K562 (cell line): ENCODE data around the gene BMPER. TPM values are rescaled to one million over a fixed set of nuclear protein-coding genes. Genes with fewer than 3 reads are reported as not detected.

Experiments used
- ATAC-seq: fragments of 200-7000 bp; cut with Tn5 transposase; 3 replicates; pipeline ENCODE4 v1.9.1; 2020; ENCODE audit warnings: moderate library complexity
- BruUV-seq: library from RNA; stranded (reverse); fragments of 400-500 nt; replicated peaks from 2 replicates; lab custom pipeline; 2021; lab: Mats Ljungman, UMichigan
- CTCF ChIA-PET: fragments of 300-600 bp; formaldehyde crosslinking; extraction: SDS; loops from one replicate; lab custom pipeline; 2021; ENCODE audit warnings: low intra/inter-chr PET ratio; lab: Yijun Ruan, JAX
- POLR2A ChIA-PET: fragments of 300-600, 350-650 bp; sonication (Branson Sonifier 250); formaldehyde crosslinking; extraction: SDS; loops from one replicate; lab custom pipeline; 2021; ENCODE audit warnings: antibody characterized with exemption, inconsistent platforms; lab: Yijun Ruan, JAX
- DNase-seq, 4 experiments: peaks; one replicate each; pipeline versions ENCODE4 v3.0.0 to v3.0.0-alpha.2; 2011 to 2018; ENCODE audit warnings: low spot score in 3 of 4, mixed read lengths in 3 of 4; ENCODE audit errors: extremely low read depth in 1 of 4
- FAIRE-seq: peaks from 2 replicates; lab custom pipeline; 2011; peaks lifted over from hg19 to GRCh38; lab: Jason Lieb, UNC
- H2AFZ ChIP-seq: 2 replicates; pipeline ENCODE4 v1.6.0; 2011; ENCODE audit warnings: low read depth, low read length, control low read depth, inconsistent platforms
- H3K27ac ChIP-seq: fragments of 200-600 bp; 3 replicates; pipeline ENCODE4 v1.8.0; 2011; ENCODE audit warnings: low read depth, mild to moderate bottlenecking, control low read depth, inconsistent platforms, low read length, moderate library complexity, mixed read lengths; ENCODE audit errors: extremely low read depth
- H3K27me3 ChIP-seq, 2 experiments: fragments of 300-600 bp in 1 of 2; 2 replicates in 1 of 2; 3 replicates in 1 of 2; pipeline versions ENCODE4 v1.6.0 to v1.8.0; 2011; ENCODE audit warnings: inconsistent platforms in 2 of 2, low read length in 2 of 2, mild to moderate bottlenecking in 1 of 2, mixed read lengths in 1 of 2, moderate library complexity in 1 of 2; ENCODE audit not compliant: control insufficient read depth in 2 of 2, insufficient read depth in 2 of 2
- H3K36me3 ChIP-seq: fragments of 300-600 bp; 3 replicates; pipeline ENCODE4 v1.8.0; 2011; ENCODE audit warnings: mild to moderate bottlenecking, low read length, inconsistent platforms; ENCODE audit not compliant: control insufficient read depth, insufficient read depth
- H3K4me1 ChIP-seq, 2 experiments: fragments of 200-600 bp in 1 of 2; replicated peaks in 1 of 2; 2 replicates in 1 of 2; 3 replicates in 1 of 2; pipeline versions ENCODE4 v1.5.1 to v1.8.0; 2011; ENCODE audit warnings: inconsistent platforms in 2 of 2, low read length in 2 of 2, mild to moderate bottlenecking in 1 of 2, mixed read lengths in 1 of 2, moderate library complexity in 1 of 2; ENCODE audit not compliant: control insufficient read depth in 2 of 2, insufficient read depth in 2 of 2
- H3K4me2 ChIP-seq: 2 replicates; pipeline ENCODE4 v1.6.1; 2011; ENCODE audit warnings: low read length, control low read depth, inconsistent platforms, mixed read lengths; ENCODE audit not compliant: insufficient read depth
- H3K4me3 ChIP-seq: fragments of 200-600 bp; sonication (generic), shearing (Covaris generic); 2 replicates; pipeline ENCODE4 v1.5.1; 2016; ENCODE audit warnings: control low read depth, inconsistent platforms
- H3K79me2 ChIP-seq: fragments of 200-600 bp; 3 replicates; pipeline ENCODE4 v1.8.0; 2011; ENCODE audit warnings: low read length, inconsistent platforms; ENCODE audit not compliant: control insufficient read depth, insufficient read depth
- H3K9ac ChIP-seq, 2 experiments: 2 replicates each; pipeline versions ENCODE4 v1.6.0 to v1.6.1; 2011; ENCODE audit warnings: low read depth in 2 of 2, low read length in 2 of 2, control low read depth in 1 of 2, inconsistent platforms in 1 of 2, mild to moderate bottlenecking in 1 of 2, mixed read lengths in 1 of 2; ENCODE audit not compliant: insufficient read depth in 1 of 2
- H3K9me1 ChIP-seq: one replicate; pipeline ENCODE4 v1.6.0; 2011; ENCODE audit warnings: inconsistent platforms, mild to moderate bottlenecking, low read length, moderate library complexity; ENCODE audit not compliant: control insufficient read depth, insufficient read depth
- H3K9me3 ChIP-seq: replicated peaks from 2 replicates; pipeline ENCODE4 v1.5.1; 2011; ENCODE audit warnings: low read depth, low read length, inconsistent platforms; ENCODE audit not compliant: control insufficient read depth, insufficient read depth
- H4K20me1 ChIP-seq: replicated peaks from 2 replicates; pipeline ENCODE4 v1.6.1; 2011; ENCODE audit warnings: low read length, inconsistent platforms, mixed read lengths; ENCODE audit not compliant: control insufficient read depth, insufficient read depth
- ATF2 ChIP-seq: sonication (generic); formaldehyde crosslinking; IDR thresholded peaks from 2 replicates; pipeline ENCODE4 v1.8.1; 2022; ENCODE audit warnings: missing genetic modification reagents
- FOSL1 ChIP-seq: fragments of 200-800 bp; sonication (Bioruptor generic); conservative IDR thresholded peaks from 2 replicates; pipeline ENCODE4 v1.6.1; 2016; ENCODE audit warnings: missing genetic modification characterization, missing compliant biosample characterization
- HBP1 ChIP-seq: fragments of 450-650 bp; formaldehyde crosslinking; IDR thresholded peaks from 2 replicates; pipeline ENCODE4 v1.4.0; 2022; ENCODE audit warnings: missing genetic modification characterization
- HNRNPUL1 ChIP-seq: fragments of 200-400 bp; formaldehyde crosslinking; IDR thresholded peaks from 2 replicates; pipeline ENCODE4 v1.6.1; 2017; ENCODE audit warnings: low read length
- MLLT1 ChIP-seq, 2 experiments: fragments of 450-650 bp; IDR thresholded peaks; 2 replicates each; pipeline ENCODE4 v1.6.1; 2016
- MTA1 ChIP-seq: fragments of 450-650 bp; IDR thresholded peaks from 2 replicates; pipeline ENCODE4 v1.6.1; 2017; ENCODE audit warnings: borderline replicate concordance
- MTA2 ChIP-seq: fragments of 450-650 bp; IDR thresholded peaks from 2 replicates; pipeline ENCODE4 v1.6.1; 2016; ENCODE audit warnings: low read depth
- PBX2 ChIP-seq, 2 experiments: IDR thresholded peaks in 1 of 2; conservative IDR thresholded peaks in 1 of 2; 2 replicates each; pipeline ENCODE4 v1.6.1; 2016; ENCODE audit warnings: low read depth in 2 of 2, mild to moderate bottlenecking in 1 of 2, missing compliant biosample characterization in 1 of 2, missing genetic modification characterization in 1 of 2, moderate library complexity in 1 of 2
- SIN3A ChIP-seq, 2 experiments: fragments of 150-350 bp in 1 of 2; IDR thresholded peaks; 2 replicates each; pipeline ENCODE4 v1.6.1; 2011 to 2016; ENCODE audit warnings: borderline replicate concordance in 2 of 2, low read depth in 2 of 2, low read length in 2 of 2, mild to moderate bottlenecking in 2 of 2, moderate library complexity in 2 of 2; ENCODE audit not compliant: control insufficient read depth in 1 of 2
- SMAD1 ChIP-seq: fragments of 150-350 bp; IDR thresholded peaks from 2 replicates; pipeline ENCODE4 v1.6.1; 2014; ENCODE audit warnings: low read length, low read depth; ENCODE audit not compliant: partially characterized antibody
- SMAD3 ChIP-seq: fragments of 450-650 bp; formaldehyde crosslinking; conservative IDR thresholded peaks from 2 replicates; pipeline ENCODE4 v1.4.0; 2020; ENCODE audit warnings: mild to moderate bottlenecking
- TFE3 ChIP-seq: fragments of 450-650 bp; formaldehyde crosslinking; IDR thresholded peaks from 2 replicates; pipeline ENCODE4 v1.4.0; 2020; ENCODE audit warnings: mild to moderate bottlenecking, mixed read lengths
- ZNF134 ChIP-seq: fragments of 250-450 bp; sonication (Bioruptor Pico); conservative IDR thresholded peaks from 2 replicates; pipeline ENCODE4 v1.4.0; 2020
- WGBS: fragments of 100-300 bp; shearing (Covaris generic); methylation state at CpG from one replicate; pipeline ENCODE4 v1.1.6; 2016; ENCODE audit warnings: low coverage, mixed read lengths; ENCODE audit not compliant: insufficient coverage; ENCODE audit errors: missing lambda C conversion rate; 5-methylcytosine and 5-hydroxymethylcytosine counted together
- in situ Hi-C: fragments of 300-500 bp; cut with MboI; formaldehyde crosslinking; loops from 4 replicates; pipeline ENCODE4 v1.15.0; 2018; ENCODE audit warnings: inconsistent platforms, mixed read lengths
- intact Hi-C: fragments of 100-400 bp; cut with micrococcal nuclease; formaldehyde crosslinking; loops from 2 replicates; pipeline ENCODE4 v1.14.2; 2022
- polyA plus RNA-seq, 8 experiments: library from polyadenylated mRNA; depleted of rRNA in 4 of 8; stranded (reverse) in 5 of 8; unstranded in 3 of 8; fragments of >200 nt; fragmentation: Nextera tagmentation in 2 of 8; fragmentation: Illumina TruSeq in 1 of 8; extraction: Ambion mirVana in 2 of 8; extraction: Trizol in 1 of 8; gene quantifications; 2 replicates each; pipeline versions ENCODE4 v1.2.1 to v1.2.3, GENCODE V29; 2011 to 2014; ENCODE audit warnings: inconsistent platforms in 1 of 8, missing spikeins in 1 of 8
- total RNA-seq, 7 experiments: library from RNA; depleted of rRNA in 6 of 7; stranded (reverse); fragments of >200 nt in 6 of 7; fragmentation: Illumina TruSeq in 2 of 7; extraction: Trizol in 2 of 7; gene quantifications; 2 replicates each; pipeline versions ENCODE4 v1.2.1 to v1.2.3, GENCODE V29; 2011 to 2021; ENCODE audit warnings: low replicate concordance in 1 of 7

Gene BMPER
- total and polyA plus RNA-seq, 9 of the 15 experiments (the other 6 are each of a cell fraction or from before 2014, with no cell fraction given): not detected

- ChIA-PET POLR2A (no interaction called here), CTCF (no interaction called here)
- no peak for ATAC-seq
- DNase-seq: no peak
- Histone ChIP-seq H3K36me3 (no peaks in the 10 kb centered on the region), H3K27me3 (no peaks in the 10 kb centered on the region), H3K9me3 (no peaks in the 10 kb centered on the region), H3K4me3 (no peak overlapping the region), H2AFZ (no peak overlapping the region), H3K9ac (no peak overlapping the region), H3K27ac (no peak overlapping the region), H3K79me2 (no peaks in the 10 kb centered on the region), H3K4me1 (no peaks in the 10 kb centered on the region), H4K20me1 (no peaks in the 10 kb centered on the region), H3K4me2 (no peak overlapping the region), H3K9me1 (no peaks in the 10 kb centered on the region)
- in situ Hi-C loops (no loop called here), intact Hi-C loops (no loop called here)
- FAIRE-seq: no peak
- TF ChIP-seq HBP1 (CRISPR knock-in tag): no peak
- no peak for TF ChIP-seq SIN3A (IDR thresholded peaks at IDR 0.05; ENCODE audit: borderline replicate concordance in 2 of 2, control insufficient read depth in 1 of 2, low read depth in 2 of 2, low read length in 2 of 2)
- no peak for TF ChIP-seq MLLT1 (IDR thresholded peaks at IDR 0.05)
- no peak for TF ChIP-seq HNRNPUL1
- no peak for TF ChIP-seq PBX2 (CRISPR knock-in tag; IDR thresholded peaks at IDR 0.05; ENCODE audit: low read depth)
- TF ChIP-seq PBX2 (tag; conservative IDR thresholded peaks at IDR 0.05; ENCODE audit: low read depth): no peak
- no peak for TF ChIP-seq SMAD1
- TF ChIP-seq FOSL1 (tag): no peak
- TF ChIP-seq ZNF134 (CRISPR knock-in tag): no peak
- no peak for TF ChIP-seq MTA1
- no peak for TF ChIP-seq SMAD3 (CRISPR knock-in tag)
- no peak for TF ChIP-seq TFE3
- no peak for TF ChIP-seq MTA2
- TF ChIP-seq ATF2 (CRISPR knock-in tag): no peak
- BruUV-seq: no TSS peak
- WGBS: 0% methylated on average over 1 of the region's 1 CpG
These were observed 91.6 kb downstream of the BMPER start for GRCh38 chr7:33996899-33997298.
